ENCODE measurements around the gene NDUFC1.
"Not testable (repeated sequence)": the region's sequence is repeated elsewhere in the genome, so short reads cannot be mapped to it uniquely, and the experiment has no call there.

Gene NDUFC1

GRCh38 chr4:139301821-139302611 is at the start of gene NDUFC1:
Gene NDUFC1, minus strand, starts transcription at chr4:139302477. Its CDS starts 6,679 bp downstream, at chr4:139295798.
- DNase-seq (ENCODE audit: low spot score) = peak; percentile 54

DNA sequence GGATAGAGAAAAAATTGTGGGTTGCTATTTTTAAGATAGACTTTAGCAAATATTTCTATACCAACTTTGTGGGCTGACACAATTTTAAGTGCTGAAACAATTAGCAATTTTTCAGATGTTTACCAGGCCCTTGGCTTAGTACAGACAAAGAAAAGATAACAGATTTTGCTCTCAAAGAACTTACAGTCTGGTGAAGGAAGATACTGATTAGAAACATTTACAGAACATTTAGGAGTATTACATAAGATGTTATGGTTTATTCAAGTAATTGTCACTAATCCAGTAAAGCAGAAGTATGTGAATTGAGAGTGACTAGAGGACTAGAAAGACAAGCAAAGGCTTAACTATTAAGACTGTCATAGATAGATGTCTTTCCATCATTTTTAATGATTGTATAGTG is 35.3 kb upstream of the NDUFC1 start:
- DNase-seq (ENCODE audit: low spot score) = no peak

- DNase-seq (ENCODE audit: low spot score) = no peak
Measured at GRCh38 chr4:139333046-139333445, 30.8 kb upstream of the NDUFC1 start.

DNA sequence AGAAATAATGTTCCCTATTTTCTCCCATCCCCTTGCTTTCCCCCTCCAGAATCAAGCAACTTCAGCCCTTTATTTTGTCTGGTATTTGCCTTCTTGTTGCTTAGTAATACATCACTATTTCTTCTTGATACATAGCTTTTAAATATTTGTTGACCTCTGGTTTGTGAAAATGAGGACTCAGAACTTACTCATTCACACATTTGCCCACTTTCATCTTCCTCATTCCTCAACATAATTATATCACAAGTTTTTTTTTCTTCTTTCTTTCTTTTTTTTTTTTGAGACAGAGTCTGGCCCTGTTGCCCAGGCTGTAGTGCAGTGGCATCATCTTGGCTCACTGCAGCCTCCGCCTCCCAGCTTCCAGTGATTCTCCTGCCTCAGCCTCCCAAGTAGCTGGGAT is 28.9 kb upstream of the NDUFC1 start:
- no peak for DNase-seq (ENCODE audit: low spot score)

DNA sequence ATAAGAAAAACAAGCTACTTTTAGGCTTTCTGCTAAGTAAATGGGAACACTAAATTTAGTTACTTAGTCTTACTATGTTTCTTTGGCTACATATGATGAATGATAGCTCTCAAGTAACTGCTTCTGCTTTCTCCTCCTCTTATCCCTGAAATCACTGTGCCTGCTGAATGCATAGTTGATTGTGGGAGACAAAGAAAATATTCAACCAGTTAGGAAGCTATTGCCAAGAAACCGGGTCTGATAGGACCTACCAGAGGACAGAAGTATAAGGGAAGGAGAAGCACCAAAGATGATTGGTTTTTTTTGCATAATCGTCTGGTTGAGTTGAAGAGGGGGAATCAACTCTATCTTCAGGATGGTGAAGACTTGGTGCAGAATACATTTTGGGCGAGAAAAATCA is 28.0 kb upstream of the NDUFC1 start:
- DNase-seq (ENCODE audit: low spot score) = no peak

DNA sequence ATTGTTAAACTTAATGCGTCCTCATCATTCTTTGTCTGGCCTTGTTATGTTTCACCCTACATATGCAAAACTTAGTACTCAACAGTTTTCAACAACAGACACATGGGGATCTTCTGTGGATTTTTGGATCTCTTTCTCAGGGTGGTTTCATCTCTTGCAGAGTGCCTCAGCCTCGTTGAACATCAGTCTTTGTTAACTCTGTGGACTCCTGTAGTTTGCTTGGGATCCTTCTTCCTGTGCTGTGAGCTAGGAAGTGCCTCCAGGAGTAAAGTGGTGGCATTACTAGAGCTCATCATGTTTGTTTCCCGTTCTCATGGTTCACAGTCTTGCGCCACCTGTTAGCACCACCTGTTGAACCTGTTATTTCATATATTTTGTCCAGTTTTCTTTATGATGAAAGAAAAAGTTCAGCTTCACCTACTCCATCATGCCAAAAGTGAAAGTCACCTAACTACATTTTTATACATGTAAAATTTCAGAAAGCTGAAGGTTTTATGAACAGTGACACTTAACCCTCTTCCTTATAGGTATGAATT is 27.5 kb upstream of the NDUFC1 start:
- peak; percentile 14 for DNase-seq (ENCODE audit: low spot score)

DNA sequence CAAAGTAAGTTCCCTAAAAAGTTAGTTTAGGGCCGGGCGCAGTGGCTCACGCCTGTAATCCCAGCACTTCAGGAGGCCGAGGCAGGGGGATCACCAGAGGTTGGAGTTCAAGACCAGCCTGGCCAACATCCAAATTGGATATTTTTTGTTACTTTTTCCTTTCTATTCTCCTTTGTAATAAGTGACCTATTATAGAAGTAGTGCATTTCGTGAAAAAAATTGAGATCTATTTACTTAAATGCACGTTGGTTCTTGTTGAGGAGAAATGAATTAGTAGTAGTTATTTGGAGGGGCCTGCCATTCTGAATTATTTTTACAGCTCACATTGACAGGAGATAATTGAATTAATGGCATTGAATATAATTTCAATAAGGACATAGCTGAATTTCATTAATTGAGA is 22.3 kb upstream of the NDUFC1 start:
- no peak for DNase-seq (ENCODE audit: low spot score)

- not testable (repeated sequence) for DNase-seq (ENCODE audit: low spot score)
Measured at GRCh38 chr4:139322541-139322940, 20.3 kb upstream of the NDUFC1 start.

DNA sequence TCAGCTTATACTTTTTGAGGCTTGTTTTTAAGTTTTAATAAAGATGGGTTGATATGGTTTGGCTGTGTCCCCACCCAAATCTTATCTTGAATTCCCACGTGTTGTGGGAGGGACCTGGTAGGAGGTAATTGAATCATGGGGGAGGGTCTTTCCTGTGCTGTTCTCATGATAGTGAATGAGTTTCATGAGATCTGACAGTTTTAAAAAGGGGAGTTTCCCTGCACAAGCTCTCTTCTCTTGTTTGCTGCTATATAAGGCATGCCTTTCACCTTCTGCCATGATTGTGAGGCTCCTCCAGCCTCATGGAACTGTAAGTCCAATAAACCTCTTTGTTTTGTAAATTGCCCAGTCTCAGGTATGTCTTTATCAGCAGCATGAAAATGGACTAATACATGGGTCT is 19.8 kb upstream of the NDUFC1 start:
- not testable (repeated sequence) for DNase-seq (ENCODE audit: low spot score)

- DNase-seq (ENCODE audit: low spot score) = no peak
Measured at GRCh38 chr4:139319571-139319970, 17.3 kb upstream of the NDUFC1 start.

DNA sequence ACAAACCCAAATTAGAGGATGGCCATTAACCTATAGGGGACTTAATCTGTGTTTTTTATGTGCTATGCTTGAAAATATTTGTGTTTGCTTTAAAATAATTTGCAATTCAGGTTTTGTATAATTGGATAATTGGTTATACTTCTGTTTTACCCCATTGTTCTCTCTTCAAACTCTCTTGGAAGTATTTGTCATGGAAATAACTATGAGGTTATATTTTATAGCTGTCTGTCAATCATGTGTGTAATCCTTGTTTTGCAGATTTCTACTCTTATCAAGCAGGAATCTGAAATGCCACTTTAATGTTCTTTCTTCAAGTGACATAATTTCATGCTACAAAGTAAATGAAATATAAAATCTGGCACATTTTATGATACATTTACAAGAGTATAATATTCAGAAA is 15.4 kb upstream of the NDUFC1 start:
- DNase-seq (ENCODE audit: low spot score) = no peak

- no peak for DNase-seq (ENCODE audit: low spot score)
Measured at GRCh38 chr4:139316733-139317132, 14.5 kb upstream of the NDUFC1 start.

GRCh38 chr4:139315221-139315675 is 13.0 kb upstream of the NDUFC1 start:
- no peak for DNase-seq (ENCODE audit: low spot score)

GRCh38 chr4:139314047-139314800 is 11.9 kb upstream of the NDUFC1 start:
- no peak for DNase-seq (ENCODE audit: low spot score)

DNA sequence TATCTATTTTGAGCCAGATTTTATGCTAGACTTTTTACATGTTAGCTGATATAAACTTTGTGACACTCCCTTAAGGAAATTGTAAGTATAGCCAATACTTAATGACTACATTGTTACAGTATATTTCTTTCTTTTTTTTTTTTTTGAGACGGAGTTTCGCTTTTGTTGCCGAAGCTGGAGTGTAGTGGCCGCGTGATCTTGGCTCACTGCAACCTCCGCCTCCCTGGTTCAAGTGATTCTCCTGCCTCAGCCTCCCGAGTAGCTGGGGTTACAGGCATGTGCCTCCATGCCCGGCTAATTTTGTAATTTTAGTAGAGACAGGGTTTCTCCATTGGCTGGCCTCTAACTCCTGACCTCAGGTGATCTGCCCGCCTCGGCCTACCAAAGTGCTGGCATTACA is 11.1 kb upstream of the NDUFC1 start:
- DNase-seq (ENCODE audit: low spot score) = not testable (repeated sequence)

GRCh38 chr4:139312552-139313332 is 10.5 kb upstream of the NDUFC1 start:
- DNase-seq (ENCODE audit: low spot score) = no peak

DNA sequence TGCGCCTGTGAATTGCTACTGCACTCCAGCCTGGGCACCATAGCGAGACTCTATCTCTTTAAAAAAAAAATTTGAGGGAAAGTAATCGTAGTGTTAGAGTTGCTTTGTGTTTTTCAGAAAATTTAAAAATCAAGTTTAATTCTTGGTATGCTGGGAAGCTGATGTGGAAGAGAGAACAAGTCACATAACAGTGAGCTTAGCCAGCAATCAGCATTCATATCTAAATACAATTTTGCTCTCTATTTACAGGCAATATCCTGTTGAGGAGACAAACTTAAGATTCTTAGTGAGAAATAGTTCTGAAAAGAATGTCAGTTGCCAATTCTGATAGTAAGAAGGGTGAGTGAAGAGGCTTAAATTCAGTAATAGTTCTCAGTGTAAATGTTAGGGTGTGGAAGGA is 9.6 kb upstream of the NDUFC1 start:
- no peak for DNase-seq (ENCODE audit: low spot score)

GRCh38 chr4:139304920-139305319 is 2.6 kb upstream of the NDUFC1 start:
- DNase-seq (ENCODE audit: low spot score) = no peak

GRCh38 chr4:139301113-139301820 is 1.0 kb downstream of the NDUFC1 start, which contains the start of gene NAA15:
Gene NAA15, plus strand, starts transcription at chr4:139301505. Its CDS starts 273 bp downstream, at chr4:139301778.
- DNase-seq (ENCODE audit: low spot score) = peak; percentile 94

- DNase-seq (ENCODE audit: low spot score) = no peak
Measured at GRCh38 chr4:139300431-139301112, 1.7 kb downstream of the NDUFC1 start.

DNA sequence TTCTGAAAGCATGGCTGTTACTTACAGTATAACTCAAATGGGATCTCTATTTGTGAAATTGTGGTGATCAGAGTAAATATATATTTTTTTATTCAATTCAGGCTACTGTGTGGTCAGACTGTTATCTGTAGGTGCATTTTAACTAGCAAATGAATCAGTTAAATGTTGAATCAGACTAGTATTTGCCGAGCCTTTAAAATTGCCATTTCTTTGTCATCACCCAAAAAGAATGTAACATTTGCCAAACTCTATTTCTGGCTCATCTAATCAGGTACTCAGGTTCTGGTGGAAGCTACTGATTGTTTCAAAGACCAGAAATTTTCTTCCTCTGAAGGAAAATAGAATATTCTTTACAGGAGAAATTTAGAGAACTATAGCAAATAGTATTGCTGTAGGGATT is 2.7 kb downstream of the NDUFC1 start:
- DNase-seq (ENCODE audit: low spot score) = no peak
